CD8-positive, alpha-beta memory T cell (primary cell): Measurements from ENCODE around the gene TOP3B. TPM values are rescaled to one million over a fixed set of nuclear protein-coding genes. Genes with fewer than 3 reads are reported as not detected.

Source experiments
- CTCF ChIA-PET: fragments of 350-600 bp; sonication (Branson Sonifier 250); formaldehyde crosslinking; loops from one replicate; lab custom pipeline; 2021; ENCODE audit warnings: antibody characterized with exemption; lab: Charles Lee
- POLR2A ChIA-PET: fragments of 350-600 bp; sonication (Branson Sonifier 250); formaldehyde crosslinking; loops from one replicate; lab custom pipeline; 2021; ENCODE audit warnings: antibody characterized with exemption; lab: Charles Lee
- DNase-seq, 5 donors: peaks; one replicate each; pipeline versions ENCODE4 v3.0.0 to v3.0.0-alpha.2; 2020 to 2022; ENCODE audit warnings: mixed read lengths in 1 of 5
- H3K27ac ChIP-seq: one replicate; pipeline ENCODE4 v1.7.0; 2013; ENCODE audit warnings: low read depth, mild to moderate bottlenecking, low read length, moderate library complexity
- H3K27me3 ChIP-seq: 2 replicates; pipeline ENCODE4 v1.7.0; 2013; ENCODE audit warnings: low read length, mild to moderate bottlenecking; ENCODE audit not compliant: insufficient read depth, poor library complexity, severe bottlenecking
- H3K36me3 ChIP-seq: 2 replicates; pipeline ENCODE4 v1.7.0; 2013; ENCODE audit warnings: mild to moderate bottlenecking, low read length, moderate library complexity; ENCODE audit not compliant: insufficient read depth
- H3K4me1 ChIP-seq: 2 replicates; pipeline ENCODE4 v1.7.0; 2013; ENCODE audit warnings: mild to moderate bottlenecking, low read length, moderate library complexity; ENCODE audit not compliant: insufficient read depth
- H3K4me3 ChIP-seq: 2 replicates; pipeline ENCODE4 v1.7.0; 2013; ENCODE audit warnings: mild to moderate bottlenecking, low read length
- H3K9me3 ChIP-seq: 2 replicates; pipeline ENCODE4 v1.7.0; 2013; ENCODE audit warnings: mild to moderate bottlenecking, low read length
- H3K27ac Mint-ChIP-seq, 8 donors: one replicate each; pipeline ENCODE4 v1.8.0; 2020 to 2021; ENCODE audit warnings: mixed read lengths in 8 of 8, mild to moderate bottlenecking in 6 of 8, inconsistent platforms in 3 of 8, moderate library complexity in 3 of 8
- H3K27me3 Mint-ChIP-seq, 2 donors: one replicate each; pipeline ENCODE4 v1.8.0; 2020 to 2021; ENCODE audit warnings: mixed read lengths in 2 of 2, mild to moderate bottlenecking in 1 of 2, moderate library complexity in 1 of 2
- H3K36me3 Mint-ChIP-seq, 3 donors: one replicate each; pipeline ENCODE4 v1.8.0; 2020 to 2021; ENCODE audit warnings: mixed read lengths in 3 of 3, inconsistent platforms in 1 of 3, mild to moderate bottlenecking in 1 of 3
- H3K4me1 Mint-ChIP-seq, 3 donors: one replicate each; pipeline ENCODE4 v1.8.0; 2020 to 2021; ENCODE audit warnings: mixed read lengths in 3 of 3, inconsistent platforms in 1 of 3, mild to moderate bottlenecking in 1 of 3
- H3K4me3 Mint-ChIP-seq, 7 donors: one replicate each; pipeline ENCODE4 v1.8.0; 2020 to 2021; ENCODE audit warnings: mixed read lengths in 7 of 7, mild to moderate bottlenecking in 6 of 7, moderate library complexity in 4 of 7, inconsistent platforms in 2 of 7
- H3K9me3 Mint-ChIP-seq, 5 donors: one replicate each; pipeline ENCODE4 v1.8.0; 2020 to 2022; ENCODE audit warnings: mixed read lengths in 5 of 5, mild to moderate bottlenecking in 3 of 5, moderate library complexity in 2 of 5, inconsistent platforms in 1 of 5
- polyA plus RNA-seq: library from polyadenylated mRNA; unstranded; fragments of 300-500 nt; fragmentation: Illumina TruSeq; gene quantifications from one replicate; pipeline ENCODE4 v1.2.3, GENCODE V29; 2021
- total RNA-seq, 2 experiments: library from RNA; stranded (reverse); gene quantifications; one replicate each; pipeline ENCODE4 v1.2.3, GENCODE V29; 2021

The TOP3B gene
- total and polyA plus RNA-seq, 3 experiments from 2014 or later: 17.3 to 36.9 (median 30.1) TPM

DNA sequence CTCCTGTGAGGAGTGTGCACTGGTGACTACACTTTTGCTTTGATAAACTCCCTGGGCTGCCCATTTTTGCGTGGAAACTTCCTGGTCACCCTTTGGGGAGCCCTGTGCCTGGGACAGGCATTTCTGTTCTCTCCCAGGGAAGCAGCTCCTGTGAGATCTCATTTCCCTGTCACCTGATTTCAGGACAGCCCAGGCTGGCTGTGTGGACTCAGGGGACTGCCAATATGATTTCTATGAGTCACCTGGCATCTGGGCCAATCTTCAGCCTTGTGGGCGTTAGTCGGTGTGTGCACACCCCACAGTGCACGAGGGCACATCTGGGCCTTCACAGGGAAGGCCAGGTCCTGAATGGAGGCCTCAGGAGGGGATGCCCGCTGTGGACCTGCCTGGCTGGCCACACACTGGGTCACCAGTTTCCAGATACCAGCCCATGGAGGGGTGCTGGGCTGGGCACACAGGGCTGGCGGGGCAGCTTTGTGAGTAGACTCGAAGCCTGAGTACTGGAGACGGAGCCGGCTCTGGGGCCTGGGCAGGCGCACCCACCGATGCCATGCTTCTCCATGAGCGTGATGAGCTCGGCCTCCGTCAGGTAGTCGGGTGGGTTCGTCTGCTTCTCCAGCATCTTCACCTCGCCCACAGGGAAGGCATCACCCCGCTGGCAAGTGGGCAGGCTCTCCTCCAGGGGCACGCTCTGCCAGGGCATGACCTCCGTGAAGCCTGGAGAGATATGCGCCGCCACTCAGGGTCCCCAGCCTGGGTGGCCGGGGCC is 20.5 kb downstream of the TOP3B start:
- H3K27ac Mint-ChIP-seq: peak overlapping the region in 1 of 8 donors; percentile 86

DNA sequence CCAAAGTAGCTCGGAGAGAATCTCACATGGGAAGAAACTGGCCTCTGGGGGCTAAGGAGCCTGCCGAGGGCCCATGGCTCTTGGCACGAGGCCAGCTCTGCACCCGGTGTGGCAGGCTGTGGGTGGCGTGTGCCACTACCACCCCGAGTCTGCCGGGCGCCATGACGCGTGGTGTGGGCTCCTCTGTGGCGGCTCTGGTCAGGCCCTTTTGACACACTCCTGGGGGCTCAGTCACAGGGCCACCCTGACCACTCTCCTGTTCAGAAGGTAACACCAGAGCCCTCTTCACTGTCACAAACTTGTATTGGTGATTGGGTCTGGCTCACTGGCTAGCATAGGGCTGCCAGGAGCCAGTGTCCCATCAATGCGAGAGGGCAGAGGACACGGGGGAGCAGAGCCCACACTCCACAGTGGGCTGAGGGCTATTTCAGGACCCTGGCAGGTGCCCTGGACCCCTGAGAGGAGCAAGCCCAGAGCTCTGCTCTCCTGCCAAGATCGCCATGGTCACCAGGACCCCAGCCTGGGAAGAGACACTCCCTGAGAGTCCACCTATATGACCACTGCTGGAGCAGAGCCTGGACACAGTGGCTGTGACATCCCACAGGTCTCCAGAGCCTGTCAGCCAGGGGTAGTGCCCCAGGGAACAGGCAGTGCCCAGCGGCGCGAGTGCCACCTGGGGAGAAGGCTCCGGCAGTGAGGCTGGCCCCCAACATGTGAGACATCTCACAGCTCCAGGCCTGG is 21.3 kb downstream of the TOP3B start:
- Mint-ChIP-seq H3K4me3 (no peak overlapping the region), H3K36me3 (peaks cover 0 to 71% (median 5%) of the 10 kb centered on the region in 3 donors), H3K4me1 (no peaks in the 10 kb centered on the region), H3K27ac (no peak overlapping the region), H3K9me3 (no peaks in the 10 kb centered on the region), H3K27me3 (no peaks in the 10 kb centered on the region)
- H3K4me3 ChIP-seq: no peak overlapping the region
- no peaks in the 10 kb centered on the region for H3K9me3 ChIP-seq
- DNase-seq: no peak
- no peaks in the 10 kb centered on the region for H3K4me1 ChIP-seq
- POLR2A ChIA-PET: no interaction called here
- H3K27ac ChIP-seq: no peak overlapping the region
- CTCF ChIA-PET: interaction anchor here (1.0 to 2.8 kb wide), 3 partner anchors 9 to 23 kb away, joined by 3 to 8 read pairs (median 3); partner anchors contain the start of gene PPM1F
- H3K36me3 ChIP-seq: peaks cover 31% of the 10 kb centered on the region
- no peaks in the 10 kb centered on the region for H3K27me3 ChIP-seq

More for the DNA sequence above, 20.5 kb downstream of the TOP3B start:
- CTCF ChIA-PET: interaction anchor here (1.4 to 2.8 kb wide), 3 partner anchors 9 to 24 kb away, joined by 3 to 8 read pairs (median 6); partner anchors contain the start of gene PPM1F
- Mint-ChIP-seq H3K9me3 (no peaks in the 10 kb centered on the region), H3K4me3 (no peak overlapping the region), H3K36me3 (peaks cover 0 to 79% (median 5%) of the 10 kb centered on the region in 3 donors), H3K27me3 (no peaks in the 10 kb centered on the region), H3K4me1 (no peaks in the 10 kb centered on the region)
- POLR2A ChIA-PET: no interaction called here
- Histone ChIP-seq H3K9me3 (no peaks in the 10 kb centered on the region), H3K4me3 (no peak overlapping the region), H3K36me3 (peaks cover 38% of the 10 kb centered on the region), H3K27ac (no peak overlapping the region), H3K4me1 (no peaks in the 10 kb centered on the region), H3K27me3 (no peaks in the 10 kb centered on the region)
- DNase-seq: no peak

DNA sequence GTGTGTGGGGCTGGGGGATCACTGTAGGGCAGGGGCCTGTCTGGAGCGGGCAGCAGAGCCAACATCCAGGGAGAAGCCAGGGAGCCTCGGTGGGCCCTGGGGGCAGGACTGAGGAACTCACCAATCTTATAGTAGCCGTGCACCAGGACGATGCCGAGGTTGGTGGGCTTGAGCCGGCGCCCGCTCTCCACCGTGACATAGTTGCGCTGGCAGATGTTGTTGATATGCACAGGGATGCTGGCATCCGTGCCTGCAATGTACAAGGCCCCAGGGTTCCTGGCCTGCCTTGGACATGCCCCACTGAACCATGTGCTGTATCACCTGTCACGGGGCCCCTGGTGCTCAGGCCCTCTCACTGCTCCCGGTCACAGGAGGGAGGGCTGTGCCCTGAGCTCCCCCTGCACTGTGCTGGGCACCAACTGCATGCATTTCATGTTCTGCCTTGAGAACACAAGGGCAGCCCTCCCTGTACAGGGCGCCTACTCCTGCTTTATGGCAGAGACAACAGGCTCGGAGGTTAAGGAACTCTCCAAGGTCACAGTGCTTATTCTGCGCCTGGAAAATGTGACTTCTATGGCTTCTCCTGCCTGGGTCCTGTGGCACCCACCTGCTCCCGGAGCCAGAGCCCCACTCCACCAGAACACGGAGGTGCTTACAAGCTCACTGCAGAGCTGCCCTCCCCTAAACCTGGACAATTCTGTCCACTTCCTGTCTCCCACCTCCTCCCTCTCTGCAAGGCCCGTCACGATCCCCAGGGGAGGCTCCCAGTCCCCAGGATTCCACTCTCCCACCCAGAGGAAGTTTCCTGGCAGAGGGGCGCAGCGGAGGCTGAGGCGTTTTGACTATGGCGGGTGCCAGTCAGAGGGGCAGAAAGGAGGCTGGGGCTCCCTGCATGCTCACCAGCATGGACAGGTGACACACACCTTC is 22.1 kb downstream of the TOP3B start:
- Mint-ChIP-seq H3K4me1 (no peaks in the 10 kb centered on the region), H3K27me3 (no peaks in the 10 kb centered on the region), H3K9me3 (no peaks in the 10 kb centered on the region), H3K27ac (peak overlapping the region in 1 of 8 donors; percentile 42), H3K36me3 (peaks cover 0 to 66% (median 5%) of the 10 kb centered on the region in 3 donors), H3K4me3 (no peak overlapping the region)
- CTCF ChIA-PET: interaction anchor here (1.0 to 2.8 kb wide), 2 partner anchors 8 to 12 kb away, joined by 3 to 8 read pairs; partner anchors contain the start of gene PPM1F
- Histone ChIP-seq H3K9me3 (no peaks in the 10 kb centered on the region), H3K27ac (no peak overlapping the region), H3K4me1 (no peaks in the 10 kb centered on the region), H3K36me3 (peaks cover 28% of the 10 kb centered on the region), H3K27me3 (no peaks in the 10 kb centered on the region), H3K4me3 (no peak overlapping the region)
- POLR2A ChIA-PET: no interaction called here
- DNase-seq: no peak

DNA sequence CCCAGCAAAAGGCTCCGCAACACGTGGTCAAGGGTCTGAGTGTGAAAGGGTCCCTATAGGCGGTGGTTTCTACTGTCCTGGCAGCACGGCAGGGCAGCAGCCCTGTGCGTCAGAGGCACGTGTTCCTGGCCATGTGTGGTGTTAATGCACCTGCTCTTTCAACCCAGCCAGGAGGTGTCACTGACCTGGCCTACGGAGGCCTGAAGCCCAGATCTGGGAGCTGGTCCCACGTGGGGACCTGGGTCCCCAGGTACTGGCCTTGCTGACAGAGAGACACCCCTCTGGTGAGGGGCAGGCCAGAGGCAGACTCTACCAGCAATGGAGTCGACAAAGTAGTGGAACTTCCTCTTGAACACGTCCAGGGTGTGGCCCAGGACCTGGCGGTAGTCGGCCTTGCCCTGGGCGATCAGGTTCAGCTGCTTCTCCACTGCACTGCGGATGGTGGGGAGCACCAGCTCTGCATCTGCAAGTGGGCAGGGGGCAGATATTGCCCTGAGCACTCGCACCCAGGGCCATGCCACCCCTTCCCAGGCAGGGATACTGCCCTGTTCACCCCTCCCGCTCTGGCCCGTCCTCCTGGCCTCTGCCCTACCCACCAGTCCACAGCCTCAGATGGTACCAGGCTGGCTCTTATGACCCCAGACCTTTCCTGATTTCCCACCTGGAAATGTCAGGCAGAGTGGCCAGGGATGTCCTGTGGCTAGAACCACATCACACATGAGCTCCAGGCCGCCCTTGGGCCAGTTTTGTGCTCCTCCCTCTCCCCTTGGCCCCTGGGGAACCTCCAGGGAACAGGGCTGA is 23.1 kb downstream of the TOP3B start:
- DNase-seq: no peak
- Mint-ChIP-seq H3K9me3 (no peaks in the 10 kb centered on the region), H3K4me3 (no peak overlapping the region), H3K36me3 (peaks cover 0 to 58% (median 5%) of the 10 kb centered on the region in 3 donors), H3K27ac (peak overlapping the region in 1 of 8 donors; percentile 85), H3K27me3 (no peaks in the 10 kb centered on the region), H3K4me1 (no peaks in the 10 kb centered on the region)
- Histone ChIP-seq H3K27me3 (no peaks in the 10 kb centered on the region), H3K4me3 (no peak overlapping the region), H3K27ac (no peak overlapping the region), H3K4me1 (no peaks in the 10 kb centered on the region), H3K9me3 (no peaks in the 10 kb centered on the region), H3K36me3 (peaks cover 22% of the 10 kb centered on the region)
- ChIA-PET CTCF (no interaction called here), POLR2A (no interaction called here)

DNA sequence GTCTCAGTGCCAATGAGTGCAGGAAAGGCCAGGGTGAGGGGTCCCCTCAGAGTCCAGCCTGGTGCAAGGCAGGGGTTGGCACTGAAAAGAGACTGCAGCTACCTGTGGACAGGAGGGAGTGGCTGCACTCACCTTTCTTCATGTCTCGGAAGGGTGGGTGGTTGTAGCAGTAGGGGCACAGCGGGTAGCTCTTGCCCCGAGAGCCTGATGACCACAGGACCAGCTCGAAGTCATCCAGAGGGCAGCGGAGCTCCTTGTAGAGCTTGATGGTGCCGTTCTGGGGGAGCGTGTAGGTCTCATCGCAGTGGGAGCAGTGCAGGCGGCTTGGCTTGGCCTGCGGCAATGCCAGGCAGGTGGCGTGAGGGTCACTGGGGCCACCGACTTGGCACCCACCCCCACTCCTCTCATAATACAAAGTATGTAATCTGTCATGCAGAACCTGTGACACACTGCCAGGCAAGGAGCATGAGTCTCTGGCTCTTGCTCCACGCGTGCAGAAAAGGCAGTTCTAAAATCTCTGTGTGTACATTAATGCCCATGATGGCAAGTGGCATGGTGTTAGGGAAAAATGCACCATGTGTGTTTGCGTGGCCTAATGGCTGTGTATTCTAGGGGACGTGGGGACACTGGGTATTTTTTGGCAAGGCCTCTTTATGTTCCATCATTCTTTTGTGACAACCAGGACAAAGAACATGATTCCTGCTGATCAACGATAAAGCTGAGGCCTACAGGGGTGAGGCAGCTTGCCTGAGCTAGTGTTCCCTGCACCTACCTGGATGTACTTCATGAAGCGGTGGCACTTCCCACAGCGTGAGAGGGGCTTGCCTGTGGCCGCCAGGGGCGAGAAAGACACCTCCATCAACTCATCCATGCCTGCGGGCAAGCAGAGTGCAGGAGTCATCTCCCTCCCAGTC is 24.0 kb downstream of the TOP3B start:
- POLR2A ChIA-PET: no interaction called here
- Histone ChIP-seq H3K4me1 (no peaks in the 10 kb centered on the region), H3K27me3 (no peaks in the 10 kb centered on the region), H3K36me3 (peaks cover 17% of the 10 kb centered on the region), H3K4me3 (no peak overlapping the region), H3K9me3 (no peaks in the 10 kb centered on the region), H3K27ac (no peak overlapping the region)
- Mint-ChIP-seq H3K4me1 (no peaks in the 10 kb centered on the region), H3K27ac (peak overlapping the region in 1 of 8 donors; percentile 32), H3K36me3 (peaks cover 0 to 49% (median 5%) of the 10 kb centered on the region in 3 donors), H3K27me3 (no peaks in the 10 kb centered on the region), H3K4me3 (no peak overlapping the region), H3K9me3 (no peaks in the 10 kb centered on the region)
- DNase-seq: no peak
- CTCF ChIA-PET: interaction anchor here (1.1 kb wide), 1 partner anchor 21 kb away, joined by 5 read pairs; no protein-coding TSS in a partner anchor

DNA sequence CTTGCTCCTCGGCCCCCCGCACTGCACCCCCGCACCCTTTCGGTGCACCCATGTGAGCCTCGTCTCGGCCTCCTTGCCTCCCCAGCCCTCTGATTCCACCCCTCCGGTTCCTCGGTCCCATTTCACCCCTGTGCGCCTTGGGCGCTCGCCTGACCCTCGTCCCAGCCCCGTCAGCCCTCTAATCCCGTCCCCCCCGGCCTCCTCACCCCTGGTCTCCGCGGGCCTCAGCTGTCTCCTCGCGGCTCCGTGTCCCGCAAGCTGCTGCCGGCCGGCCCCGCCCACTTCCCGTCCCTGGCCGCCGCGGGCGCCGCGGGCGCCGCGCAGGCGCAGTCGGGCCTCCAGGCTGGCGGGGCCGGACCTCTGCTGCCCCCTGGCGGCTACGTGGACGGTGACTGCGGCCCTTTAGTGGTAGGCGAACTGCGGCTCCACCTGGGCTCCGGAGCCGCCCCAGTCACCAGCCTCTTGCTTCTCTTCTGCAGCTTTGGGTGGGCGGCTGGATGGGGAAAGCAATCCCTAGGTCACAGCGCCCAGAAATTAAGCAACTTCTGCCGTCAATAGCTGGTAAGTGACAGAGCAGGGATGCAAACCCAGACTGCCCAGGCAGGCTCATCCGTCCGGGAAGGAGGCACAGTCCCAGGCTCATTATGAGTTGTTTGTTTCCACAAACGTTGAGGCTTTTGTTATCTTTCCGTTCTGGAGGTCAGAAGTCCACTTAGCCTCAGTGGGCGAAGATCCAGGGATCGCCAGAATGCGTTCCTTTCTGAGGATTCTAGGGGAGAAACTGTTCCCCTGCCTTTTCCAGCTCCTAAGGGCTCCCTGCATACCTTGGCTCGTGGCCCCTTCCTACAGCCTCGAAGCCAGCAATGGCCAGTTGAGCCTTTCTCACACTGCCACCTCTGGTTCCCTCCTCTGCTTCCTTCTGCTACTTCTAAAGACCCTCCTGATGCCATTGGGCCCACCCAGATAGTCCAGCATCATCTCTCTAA is 29.7 kb downstream of the TOP3B start, which contains the start of gene PPM1F:
Gene PPM1F, minus strand, starts transcription at position 263 of the 986 bp plus-strand sequence. CDS start 6,800 bp downstream, outside the sequence.
- ChIA-PET POLR2A (interaction anchor here (0.6 to 1.1 kb wide), 4 partner anchors 14 to 190 kb away, joined by 3 to 7 read pairs (median 3); no protein-coding TSS in a partner anchor), CTCF (interaction anchor here (0.6 to 7.2 kb wide), 13 partner anchors 9 to 242 kb away, joined by 3 to 100 read pairs (median 4); no protein-coding TSS in a partner anchor)
- no peaks in the 10 kb centered on the region for H3K36me3 ChIP-seq
- peak within 1 kb of the TSS; percentile 80 for H3K27ac ChIP-seq
- peak; percentile 86 to 92 (median 90) for DNase-seq
- peak within 1 kb of the TSS; percentile 82 to 93 (median 87) for H3K4me3 Mint-ChIP-seq
- H3K27me3 Mint-ChIP-seq: peaks cover 0 to 1% of the 10 kb centered on the region in 2 donors
- peak within 1 kb of the TSS; percentile 66 for H3K4me3 ChIP-seq
- H3K9me3 ChIP-seq: no peaks in the 10 kb centered on the region
- peaks cover 12% of the 10 kb centered on the region for H3K4me1 ChIP-seq
- H3K27me3 ChIP-seq: no peaks in the 10 kb centered on the region
- no peaks in the 10 kb centered on the region for H3K36me3 Mint-ChIP-seq
- peak within 1 kb of the TSS in 5 of 8 donors; percentile 36 to 77 (median 58) for H3K27ac Mint-ChIP-seq
- no peaks in the 10 kb centered on the region for H3K9me3 Mint-ChIP-seq
- H3K4me1 Mint-ChIP-seq: peaks cover 14 to 20% (median 16%) of the 10 kb centered on the region in 3 donors
